PC-9 (cell line): ENCODE results near the gene SERPINB13. TPM values are rescaled to one million over a fixed set of nuclear protein-coding genes. Genes with fewer than 3 reads are reported as not detected.

Experiments
- BruUV-seq: library from RNA; stranded (reverse); fragments of 400-500 nt; replicated peaks from 2 replicates; lab custom pipeline; 2021; lab: Mats Ljungman, UMichigan
- CTCF ChIA-PET: fragments of 300-600 bp; sonication (Branson Sonifier 250); formaldehyde crosslinking; loops from one replicate; lab custom pipeline; 2022; ENCODE audit warnings: antibody characterized with exemption; lab: Charles Lee
- POLR2A ChIA-PET: fragments of 300-600 bp; sonication (Branson Sonifier 250); formaldehyde crosslinking; loops from one replicate; lab custom pipeline; 2022; ENCODE audit warnings: antibody characterized with exemption; ENCODE audit not compliant: unreplicated experiment; lab: Charles Lee
- DNase-seq, 2 experiments: peaks; one replicate each; pipeline versions ENCODE4 v3.0.0 to v3.0.0-alpha.2; 2015 to 2022; ENCODE audit warnings: mixed read lengths in 1 of 2
- H2AFZ ChIP-seq: fragments of 200-600 bp; sonication (generic); 2 replicates; pipeline ENCODE4 v1.8.1; 2017; ENCODE audit warnings: antibody characterized with exemption
- H3F3A ChIP-seq: fragments of 200-600 bp; sonication (generic); 2 replicates; pipeline ENCODE4 v1.8.1; 2017; ENCODE audit warnings: antibody characterized with exemption, mild to moderate bottlenecking, low read depth; ENCODE audit not compliant: insufficient read depth
- H3K27ac ChIP-seq: fragments of 200-600 bp; sonication (generic); 2 replicates; pipeline ENCODE4 v1.6.1; 2016; ENCODE audit warnings: mixed run types
- H3K27me3 ChIP-seq: fragments of 200-600 bp; sonication (generic); 2 replicates; pipeline ENCODE4 v1.6.1; 2016; ENCODE audit warnings: low read depth, mixed run types; ENCODE audit not compliant: insufficient read depth
- H3K36me3 ChIP-seq: fragments of 200-600 bp; sonication (generic); 2 replicates; pipeline ENCODE4 v1.6.1; 2016; ENCODE audit warnings: low read depth, mixed run types
- H3K4me1 ChIP-seq: fragments of 200-600 bp; sonication (generic); replicated peaks from 2 replicates; pipeline ENCODE4 v1.6.1; 2016; ENCODE audit warnings: mixed run types; ENCODE audit not compliant: insufficient read depth
- H3K4me2 ChIP-seq: fragments of 200-600 bp; sonication (generic); 2 replicates; pipeline ENCODE4 v1.6.1; 2017; ENCODE audit warnings: mixed run types
- H3K4me3 ChIP-seq: fragments of 200-600 bp; sonication (generic); 2 replicates; pipeline ENCODE4 v1.6.1; 2016; ENCODE audit warnings: mixed run types
- H3K79me2 ChIP-seq: fragments of 200-600 bp; sonication (generic); 2 replicates; pipeline ENCODE4 v1.6.1; 2017; ENCODE audit warnings: low read depth, mixed run types
- H3K9me2 ChIP-seq: fragments of 200-600 bp; sonication (generic); 2 replicates; pipeline ENCODE4 v1.8.1; 2017; ENCODE audit warnings: mild to moderate bottlenecking; ENCODE audit not compliant: insufficient read depth
- H3K9me3 ChIP-seq: fragments of 200-600 bp; sonication (generic); 2 replicates; pipeline ENCODE4 v1.8.1; 2016; ENCODE audit warnings: low read depth; ENCODE audit not compliant: insufficient read depth
- H4K20me1 ChIP-seq: fragments of 200-600 bp; sonication (generic); 2 replicates; pipeline ENCODE4 v1.8.1; 2017; ENCODE audit not compliant: insufficient read depth
- EZH2 ChIP-seq: fragments of 200-600 bp; sonication (generic); IDR thresholded peaks from 2 replicates; pipeline ENCODE4 v1.8.0; 2017; ENCODE audit warnings: antibody characterized with exemption, low read depth
- intact Hi-C: fragments of 100-400 bp; cut with micrococcal nuclease; formaldehyde crosslinking; loops from one replicate; pipeline ENCODE4 v1.10.0; 2022; ENCODE audit not compliant: unreplicated experiment
- total RNA-seq: library from RNA; stranded (reverse); gene quantifications from 2 replicates; pipeline ENCODE4 v1.2.3, GENCODE V29; 2021
- TF ChIP-seq, protein P1 (sequence below): fragments of 200-600 bp; sonication (generic); conservative IDR thresholded peaks from 2 replicates; pipeline ENCODE4 v1.6.1; 2017; ENCODE audit warnings: mixed run types, antibody characterized with exemption, mild to moderate bottlenecking, moderate library complexity

Gene SERPINB13
- total RNA-seq, 1 experiment from 2014 or later, result not detected

DNA sequence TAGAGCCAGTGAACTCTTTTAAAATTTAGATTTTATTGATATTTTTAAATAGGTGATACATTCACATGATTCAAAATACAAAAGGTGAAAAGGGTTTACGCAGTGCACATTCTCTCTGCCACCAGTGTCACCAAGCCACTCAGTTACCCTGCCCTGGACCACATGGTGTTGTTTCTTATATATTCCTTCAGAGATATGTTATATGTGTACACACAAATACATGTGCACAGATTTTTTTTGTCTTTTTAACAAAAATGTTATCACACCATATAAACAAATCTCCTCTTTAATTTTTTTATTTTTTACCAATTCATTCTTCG is 30.7 kb downstream of the SERPINB13 start:
- no TSS peak for BruUV-seq
- H3F3A ChIP-seq, result no peaks in the 10 kb centered on the region
- H2AFZ ChIP-seq, result no peak overlapping the region
- no peak overlapping the region for H3K27ac ChIP-seq
- TF ChIP-seq EZH2, result no peak
- TF ChIP-seq, protein P1, sequence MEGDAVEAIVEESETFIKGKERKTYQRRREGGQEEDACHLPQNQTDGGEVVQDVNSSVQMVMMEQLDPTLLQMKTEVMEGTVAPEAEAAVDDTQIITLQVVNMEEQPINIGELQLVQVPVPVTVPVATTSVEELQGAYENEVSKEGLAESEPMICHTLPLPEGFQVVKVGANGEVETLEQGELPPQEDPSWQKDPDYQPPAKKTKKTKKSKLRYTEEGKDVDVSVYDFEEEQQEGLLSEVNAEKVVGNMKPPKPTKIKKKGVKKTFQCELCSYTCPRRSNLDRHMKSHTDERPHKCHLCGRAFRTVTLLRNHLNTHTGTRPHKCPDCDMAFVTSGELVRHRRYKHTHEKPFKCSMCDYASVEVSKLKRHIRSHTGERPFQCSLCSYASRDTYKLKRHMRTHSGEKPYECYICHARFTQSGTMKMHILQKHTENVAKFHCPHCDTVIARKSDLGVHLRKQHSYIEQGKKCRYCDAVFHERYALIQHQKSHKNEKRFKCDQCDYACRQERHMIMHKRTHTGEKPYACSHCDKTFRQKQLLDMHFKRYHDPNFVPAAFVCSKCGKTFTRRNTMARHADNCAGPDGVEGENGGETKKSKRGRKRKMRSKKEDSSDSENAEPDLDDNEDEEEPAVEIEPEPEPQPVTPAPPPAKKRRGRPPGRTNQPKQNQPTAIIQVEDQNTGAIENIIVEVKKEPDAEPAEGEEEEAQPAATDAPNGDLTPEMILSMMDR, result no peak
- no peaks in the 10 kb centered on the region for H3K9me2 ChIP-seq
- no peaks in the 10 kb centered on the region for H3K79me2 ChIP-seq
- CTCF ChIA-PET, result no interaction called here
- 0 out of 2 replicates have a peak, but pooled peaks cover 7% of the 10 kb centered on the region for H3K9me3 ChIP-seq
- H3K27me3 ChIP-seq, result no peaks in the 10 kb centered on the region
- H3K4me1 ChIP-seq, result no peaks in the 10 kb centered on the region
- no peak for DNase-seq
- H3K36me3 ChIP-seq, result no peaks in the 10 kb centered on the region
- no peak overlapping the region for H3K4me3 ChIP-seq
- intact Hi-C loops, result no loop called here
- H3K4me2 ChIP-seq, result no peak overlapping the region
- POLR2A ChIA-PET, result no interaction called here
- no peaks in the 10 kb centered on the region for H4K20me1 ChIP-seq

DNA sequence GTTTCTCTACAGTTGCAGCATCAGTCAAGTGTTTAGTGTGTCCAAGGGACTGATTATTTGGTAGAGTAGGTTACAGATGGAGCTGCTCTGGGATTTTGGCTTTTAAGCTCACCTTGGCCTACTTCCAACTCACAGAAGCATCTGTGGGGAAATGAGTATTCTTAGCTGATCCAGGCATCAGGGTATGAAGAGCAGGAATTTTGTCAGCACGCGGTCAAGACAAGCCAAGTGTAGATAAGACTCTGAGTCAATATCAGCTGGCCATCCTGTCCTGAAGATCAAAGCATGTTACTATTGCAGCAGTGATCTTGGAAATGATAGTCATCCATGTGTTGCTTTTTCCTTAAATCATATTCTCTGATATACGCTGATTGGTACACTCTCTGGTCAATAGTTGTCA is 32.5 kb downstream of the SERPINB13 start:
- no peak overlapping the region for H3K4me2 ChIP-seq
- no peaks in the 10 kb centered on the region for H3K4me1 ChIP-seq
- POLR2A ChIA-PET, result interaction anchor here (0.7 kb wide), 1 partner anchor 375 kb away, joined by 3 read pairs; no protein-coding TSS in a partner anchor
- H3K9me2 ChIP-seq, result no peaks in the 10 kb centered on the region
- no peaks in the 10 kb centered on the region for H4K20me1 ChIP-seq
- TF ChIP-seq, protein P1, result no peak
- TF ChIP-seq EZH2, result no peak
- DNase-seq, result no peak
- CTCF ChIA-PET, result no interaction called here
- BruUV-seq, result no TSS peak
- no peaks in the 10 kb centered on the region for H3K36me3 ChIP-seq
- H3K4me3 ChIP-seq, result no peak overlapping the region
- no peaks in the 10 kb centered on the region for H3K79me2 ChIP-seq
- H3K27me3 ChIP-seq, result no peaks in the 10 kb centered on the region
- no peaks in the 10 kb centered on the region for H3F3A ChIP-seq
- H3K9me3 ChIP-seq, result peaks cover 14% of the 10 kb centered on the region; the same call in 1 of the 2 replicates
- H2AFZ ChIP-seq, result no peak overlapping the region
- intact Hi-C loops, result no loop called here
- no peak overlapping the region for H3K27ac ChIP-seq

DNA sequence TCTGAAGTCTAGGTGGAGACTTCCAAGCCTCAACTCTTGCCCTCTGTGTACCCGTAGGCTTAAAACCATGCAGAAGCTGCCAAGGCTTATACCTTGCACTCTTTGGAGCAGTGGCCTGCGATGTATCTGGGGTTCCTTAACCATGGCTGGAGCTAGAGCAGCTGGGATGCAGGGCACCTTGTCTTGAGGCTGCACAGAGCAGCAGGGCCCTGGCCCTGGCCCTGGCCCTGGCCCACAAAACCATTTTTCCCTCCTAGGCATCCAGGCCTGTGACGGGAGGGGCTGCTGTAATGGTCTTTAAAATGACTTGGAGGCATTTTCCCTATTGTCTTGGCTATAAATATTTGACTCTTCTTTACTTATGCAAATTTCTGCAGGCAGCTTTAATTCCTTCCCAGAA is 37.7 kb downstream of the SERPINB13 start:
- no peak overlapping the region for H3K4me2 ChIP-seq
- CTCF ChIA-PET, result no interaction called here

DNA sequence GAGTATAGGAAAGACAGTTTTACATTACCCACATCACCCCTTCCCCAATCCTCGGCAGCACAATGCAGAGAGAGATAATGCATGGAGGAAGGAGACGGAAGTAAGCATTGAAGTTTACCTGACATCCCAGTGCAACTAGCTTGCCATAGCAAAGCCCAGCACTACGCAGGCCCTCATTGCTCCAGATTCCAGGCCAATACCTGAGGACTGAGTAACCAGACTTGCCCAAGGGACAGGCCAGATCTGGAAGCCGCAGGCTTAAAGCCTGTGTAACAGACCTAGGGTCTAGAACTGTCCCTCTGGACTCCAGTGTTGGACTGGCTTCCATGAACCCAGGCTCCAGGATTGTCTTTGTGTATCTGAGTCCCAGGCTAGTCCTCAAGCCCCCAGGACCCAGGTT is 39.3 kb downstream of the SERPINB13 start:
- no peak for DNase-seq
- Histone ChIP-seq H3K79me2 (no peaks in the 10 kb centered on the region), H3F3A (no peaks in the 10 kb centered on the region), H4K20me1 (no peaks in the 10 kb centered on the region), H3K36me3 (no peaks in the 10 kb centered on the region), H3K4me2 (no peak overlapping the region), H3K9me3 (peaks cover 11% of the 10 kb centered on the region; the same call in 1 of the 2 replicates), H3K27me3 (no peaks in the 10 kb centered on the region), H3K9me2 (no peaks in the 10 kb centered on the region), H3K4me3 (no peak overlapping the region), H3K4me1 (no peaks in the 10 kb centered on the region), H3K27ac (no peak overlapping the region), H2AFZ (no peak overlapping the region)
- TF ChIP-seq, protein P1, result no peak
- TF ChIP-seq EZH2, result no peak
- no TSS peak for BruUV-seq
- CTCF ChIA-PET, result no interaction called here
- intact Hi-C loops, result no loop called here
- POLR2A ChIA-PET, result no interaction called here

More for the DNA sequence above, 37.7 kb downstream of the SERPINB13 start:
- no TSS peak for BruUV-seq
- Histone ChIP-seq H3K4me1 (no peaks in the 10 kb centered on the region), H3K4me3 (no peak overlapping the region), H3K27ac (no peak overlapping the region), H2AFZ (no peak overlapping the region), H4K20me1 (no peaks in the 10 kb centered on the region), H3K27me3 (no peaks in the 10 kb centered on the region), H3K79me2 (no peaks in the 10 kb centered on the region), H3F3A (no peaks in the 10 kb centered on the region), H3K9me2 (no peaks in the 10 kb centered on the region), H3K9me3 (peaks cover 11% of the 10 kb centered on the region; the same call in 1 of the 2 replicates), H3K36me3 (no peaks in the 10 kb centered on the region)
- POLR2A ChIA-PET, result no interaction called here
- DNase-seq, result no peak
- intact Hi-C loops, result no loop called here
- TF ChIP-seq EZH2, result no peak
